KMS-11 (cell line): Measurements from ENCODE around the gene VARS1.

Source experiments
- H2AFZ ChIP-seq: fragments of 200-600 bp; sonication (generic); 2 replicates; pipeline ENCODE4 v1.6.1; 2016; ENCODE audit warnings: antibody characterized with exemption, mixed run types, low read depth
- H3K27ac ChIP-seq: fragments of 200-600 bp; sonication (generic); 2 replicates; pipeline ENCODE4 v1.6.1; 2016; ENCODE audit warnings: mild to moderate bottlenecking, mixed run types
- H3K27me3 ChIP-seq: fragments of 200-600 bp; sonication (generic); 2 replicates; pipeline ENCODE4 v1.6.1; 2017; ENCODE audit warnings: mild to moderate bottlenecking, low read depth, mixed run types, moderate library complexity; ENCODE audit not compliant: insufficient read depth
- H3K36me3 ChIP-seq: fragments of 200-600 bp; sonication (generic); 2 replicates; pipeline ENCODE4 v1.6.1; 2017; ENCODE audit warnings: mild to moderate bottlenecking, mixed run types; ENCODE audit not compliant: insufficient read depth
- H3K4me1 ChIP-seq: fragments of 200-600 bp; sonication (generic); 2 replicates; pipeline ENCODE4 v1.6.1; 2016; ENCODE audit warnings: mild to moderate bottlenecking, low read depth, mixed run types; ENCODE audit not compliant: poor library complexity, severe bottlenecking
- H3K4me2 ChIP-seq: fragments of 200-600 bp; sonication (generic); 2 replicates; pipeline ENCODE4 v1.7.0; 2016; ENCODE audit warnings: mild to moderate bottlenecking, mixed run types
- H3K4me3 ChIP-seq: fragments of 200-600 bp; sonication (generic); IDR thresholded peaks from 2 replicates; pipeline ENCODE4 v1.6.1; 2017; ENCODE audit warnings: low read depth, low read length, mixed read lengths; ENCODE audit not compliant: insufficient read depth
- H3K79me2 ChIP-seq: fragments of 200-600 bp; sonication (generic); 2 replicates; pipeline ENCODE4 v1.6.1; 2016; ENCODE audit warnings: low read depth, mixed run types; ENCODE audit not compliant: insufficient read depth
- H3K9ac ChIP-seq: fragments of 200-600 bp; sonication (generic); 2 replicates; pipeline ENCODE4 v1.6.1; 2016; ENCODE audit warnings: mild to moderate bottlenecking, mixed run types
- H4K20me1 ChIP-seq: fragments of 200-600 bp; sonication (generic); 2 replicates; pipeline ENCODE4 v1.6.1; 2016; ENCODE audit warnings: mild to moderate bottlenecking, mixed run types; ENCODE audit not compliant: insufficient read depth
- CTCF ChIP-seq: fragments of 200-600 bp; sonication (generic); conservative IDR thresholded peaks from 2 replicates; pipeline ENCODE4 v1.6.1; 2017; ENCODE audit warnings: low read depth, mild to moderate bottlenecking, antibody characterized with exemption, low read length, moderate library complexity, mixed read lengths

Gene VARS1

GRCh38 chr6:31767096-31767645 lies 28.4 kb downstream of the VARS1 start:
- Histone ChIP-seq H2AFZ (no peak overlapping the region), H3K79me2 (no peaks in the 10 kb centered on the region), H3K27me3 (no peaks in the 10 kb centered on the region), H3K9ac (no peak overlapping the region), H3K4me2 (no peak overlapping the region), H3K4me1 (peaks cover 21% of the 10 kb centered on the region), H4K20me1 (no peaks in the 10 kb centered on the region), H3K4me3 (no peak overlapping the region), H3K36me3 (no peaks in the 10 kb centered on the region), H3K27ac (no peak overlapping the region)
- TF ChIP-seq CTCF: no peak

GRCh38 chr6:31765910-31766794 lies 29.4 kb downstream of the VARS1 start:
- no peak overlapping the region for H3K9ac ChIP-seq
- H3K4me2 ChIP-seq: no peak overlapping the region
- no peak overlapping the region for H3K4me3 ChIP-seq
- no peaks in the 10 kb centered on the region for H3K36me3 ChIP-seq
- no peak overlapping the region for H2AFZ ChIP-seq
- TF ChIP-seq CTCF: no peak
- H3K27ac ChIP-seq: no peak overlapping the region
- peaks cover 20% of the 10 kb centered on the region for H3K4me1 ChIP-seq
- no peaks in the 10 kb centered on the region for H3K27me3 ChIP-seq
- H4K20me1 ChIP-seq: no peaks in the 10 kb centered on the region
- H3K79me2 ChIP-seq: no peaks in the 10 kb centered on the region

- Histone ChIP-seq H4K20me1 (no peaks in the 10 kb centered on the region), H3K27me3 (no peaks in the 10 kb centered on the region), H3K9ac (no peak overlapping the region), H3K4me2 (no peak overlapping the region), H2AFZ (no peak overlapping the region), H3K36me3 (no peaks in the 10 kb centered on the region), H3K4me1 (peaks cover 14% of the 10 kb centered on the region), H3K4me3 (no peak overlapping the region), H3K79me2 (no peaks in the 10 kb centered on the region), H3K27ac (no peak overlapping the region)
- TF ChIP-seq CTCF: no peak
These were observed 30.0 kb downstream of the VARS1 start for GRCh38 chr6:31765559-31765909.

GRCh38 chr6:31764198-31764597 lies 31.4 kb downstream of the VARS1 start:
- Histone ChIP-seq H4K20me1 (no peaks in the 10 kb centered on the region), H2AFZ (no peak overlapping the region), H3K27me3 (no peaks in the 10 kb centered on the region), H3K27ac (peak overlapping the region; percentile 19; the same call in 1 of the 2 replicates), H3K4me1 (peaks cover 14% of the 10 kb centered on the region), H3K79me2 (no peaks in the 10 kb centered on the region), H3K4me3 (no peak overlapping the region), H3K4me2 (peak overlapping the region; percentile 37; the same call in 1 of the 2 replicates), H3K9ac (no peak overlapping the region), H3K36me3 (no peaks in the 10 kb centered on the region)
- TF ChIP-seq CTCF: no peak
